ENCODE measurements around the gene SEMA3A. TPM values are rescaled to one million over a fixed set of nuclear protein-coding genes. Genes with fewer than 3 reads are reported as not detected.

The SEMA3A gene
- total and polyA plus RNA-seq, 9 donors, result 0.76 to 23.0 (median 2.2) TPM

GRCh38 chr7:84039432-84039831 lies 155.2 kb downstream of the SEMA3A start:
- Histone ChIP-seq H3K4me3 (no peak overlapping the region), H3K27me3 (no peaks in the 10 kb centered on the region), H3K4me1 (ENCODE audit: insufficient read depth) (no peaks in the 10 kb centered on the region), H3K9me3 (no peaks in the 10 kb centered on the region), H3K27ac (no peak overlapping the region), H3K36me3 (no peaks in the 10 kb centered on the region)
- intact Hi-C loops (cut with DNase I), result no loop called here
- TF ChIP-seq CTCF (IDR thresholded peaks at IDR 0.05) (no peak), POLR2A (IDR thresholded peaks at IDR 0.05) (no peak), EP300 (IDR thresholded peaks at IDR 0.05) (no peak)
- no peak for DNase-seq

GRCh38 chr7:84027678-84028077 lies 166.9 kb downstream of the SEMA3A start:
- Histone ChIP-seq H3K36me3 (no peaks in the 10 kb centered on the region), H3K27me3 (no peaks in the 10 kb centered on the region), H3K4me3 (no peak overlapping the region), H3K27ac (no peak overlapping the region), H3K9me3 (no peaks in the 10 kb centered on the region), H3K4me1 (ENCODE audit: insufficient read depth) (no peaks in the 10 kb centered on the region)
- 92 to 94% (median 93%) methylated on average over 3 of the region's 3 CpGs for WGBS, 3 donors
- TF ChIP-seq POLR2A (IDR thresholded peaks at IDR 0.05) (no peak), EP300 (IDR thresholded peaks at IDR 0.05) (no peak), CTCF (IDR thresholded peaks at IDR 0.05) (no peak)
- intact Hi-C loops (cut with DNase I), result no loop called here
- no peak for DNase-seq

GRCh38 chr7:84025332-84025927 lies 169.2 kb downstream of the SEMA3A start:
- intact Hi-C loops (cut with DNase I), result no loop called here
- 26 to 34% (median 28%) methylated on average over 3 of the region's 3 CpGs for WGBS, 3 donors
- no peak overlapping the region for H3K27ac ChIP-seq

GRCh38 chr7:84022684-84023308 lies 171.8 kb downstream of the SEMA3A start:
- Histone ChIP-seq H3K36me3 (no peaks in the 10 kb centered on the region), H3K4me1 (ENCODE audit: insufficient read depth) (no peaks in the 10 kb centered on the region), H3K4me3 (no peak overlapping the region), H3K27me3 (no peaks in the 10 kb centered on the region), H3K27ac (no peak overlapping the region), H3K9me3 (no peaks in the 10 kb centered on the region)
- no peak for TF ChIP-seq POLR2A (IDR thresholded peaks at IDR 0.05)
- TF ChIP-seq EP300 (IDR thresholded peaks at IDR 0.05), result no peak
- no peak for TF ChIP-seq CTCF (IDR thresholded peaks at IDR 0.05)
- intact Hi-C loops (cut with DNase I), result no loop called here
- WGBS, 3 donors, result 75 to 80% (median 80%) methylated on average over 5 of the region's 5 CpGs
- no peak for DNase-seq

More at GRCh38 chr7:84025332-84025927, 169.2 kb downstream of the SEMA3A start:
- no peaks in the 10 kb centered on the region for H3K36me3 ChIP-seq
- no peaks in the 10 kb centered on the region for H3K9me3 ChIP-seq
- TF ChIP-seq POLR2A (IDR thresholded peaks at IDR 0.05) (no peak), CTCF (IDR thresholded peaks at IDR 0.05) (no peak), EP300 (IDR thresholded peaks at IDR 0.05) (no peak)
- no peak overlapping the region for H3K4me3 ChIP-seq
- no peaks in the 10 kb centered on the region for H3K27me3 ChIP-seq
- H3K4me1 ChIP-seq (ENCODE audit: insufficient read depth), result no peaks in the 10 kb centered on the region
- no peak for DNase-seq

All from ovary (tissue), 9 donors.